DND-41 (cell line): ENCODE measurements around the gene SLC25A42.

Source experiments
- EZH2 ChIP-seq: IDR thresholded peaks from 3 replicates; pipeline ENCODE4 v1.6.1; 2012; ENCODE audit warnings: borderline replicate concordance, low read depth, mild to moderate bottlenecking, moderate library complexity, low read length, inconsistent platforms; ENCODE audit not compliant: severe bottlenecking
- TF ChIP-seq, protein P1 (sequence below): IDR thresholded peaks from 2 replicates; pipeline ENCODE4 v1.5.1; 2012; ENCODE audit warnings: borderline replicate concordance, low read length, moderate library complexity, mild to moderate bottlenecking; ENCODE audit not compliant: poor library complexity, severe bottlenecking; ENCODE audit errors: extremely low read depth

DNA sequence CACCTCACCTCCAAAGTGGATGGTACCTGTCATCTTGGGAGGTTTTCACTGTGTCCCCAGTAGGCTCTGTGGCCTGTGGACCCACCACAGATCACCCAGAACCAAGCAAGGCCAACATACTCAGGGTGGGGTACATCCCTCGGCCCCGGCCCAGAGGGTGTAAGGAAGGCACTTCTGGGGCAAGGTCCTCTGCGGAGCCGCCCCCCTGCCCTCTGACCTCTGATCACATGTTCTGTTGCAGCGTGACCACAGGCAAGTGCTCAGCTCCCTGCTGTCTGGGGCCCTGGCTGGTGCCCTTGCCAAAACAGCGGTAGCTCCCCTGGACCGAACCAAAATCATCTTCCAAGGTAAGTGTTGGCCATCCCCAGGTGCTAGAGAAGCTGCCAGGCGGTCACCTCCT is 37.7 kb downstream of the SLC25A42 start:
- TF ChIP-seq EZH2, result no peak
- TF ChIP-seq, protein P1, sequence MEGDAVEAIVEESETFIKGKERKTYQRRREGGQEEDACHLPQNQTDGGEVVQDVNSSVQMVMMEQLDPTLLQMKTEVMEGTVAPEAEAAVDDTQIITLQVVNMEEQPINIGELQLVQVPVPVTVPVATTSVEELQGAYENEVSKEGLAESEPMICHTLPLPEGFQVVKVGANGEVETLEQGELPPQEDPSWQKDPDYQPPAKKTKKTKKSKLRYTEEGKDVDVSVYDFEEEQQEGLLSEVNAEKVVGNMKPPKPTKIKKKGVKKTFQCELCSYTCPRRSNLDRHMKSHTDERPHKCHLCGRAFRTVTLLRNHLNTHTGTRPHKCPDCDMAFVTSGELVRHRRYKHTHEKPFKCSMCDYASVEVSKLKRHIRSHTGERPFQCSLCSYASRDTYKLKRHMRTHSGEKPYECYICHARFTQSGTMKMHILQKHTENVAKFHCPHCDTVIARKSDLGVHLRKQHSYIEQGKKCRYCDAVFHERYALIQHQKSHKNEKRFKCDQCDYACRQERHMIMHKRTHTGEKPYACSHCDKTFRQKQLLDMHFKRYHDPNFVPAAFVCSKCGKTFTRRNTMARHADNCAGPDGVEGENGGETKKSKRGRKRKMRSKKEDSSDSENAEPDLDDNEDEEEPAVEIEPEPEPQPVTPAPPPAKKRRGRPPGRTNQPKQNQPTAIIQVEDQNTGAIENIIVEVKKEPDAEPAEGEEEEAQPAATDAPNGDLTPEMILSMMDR, result no peak
